ENCODE results near the gene LRCH4.

DNA sequence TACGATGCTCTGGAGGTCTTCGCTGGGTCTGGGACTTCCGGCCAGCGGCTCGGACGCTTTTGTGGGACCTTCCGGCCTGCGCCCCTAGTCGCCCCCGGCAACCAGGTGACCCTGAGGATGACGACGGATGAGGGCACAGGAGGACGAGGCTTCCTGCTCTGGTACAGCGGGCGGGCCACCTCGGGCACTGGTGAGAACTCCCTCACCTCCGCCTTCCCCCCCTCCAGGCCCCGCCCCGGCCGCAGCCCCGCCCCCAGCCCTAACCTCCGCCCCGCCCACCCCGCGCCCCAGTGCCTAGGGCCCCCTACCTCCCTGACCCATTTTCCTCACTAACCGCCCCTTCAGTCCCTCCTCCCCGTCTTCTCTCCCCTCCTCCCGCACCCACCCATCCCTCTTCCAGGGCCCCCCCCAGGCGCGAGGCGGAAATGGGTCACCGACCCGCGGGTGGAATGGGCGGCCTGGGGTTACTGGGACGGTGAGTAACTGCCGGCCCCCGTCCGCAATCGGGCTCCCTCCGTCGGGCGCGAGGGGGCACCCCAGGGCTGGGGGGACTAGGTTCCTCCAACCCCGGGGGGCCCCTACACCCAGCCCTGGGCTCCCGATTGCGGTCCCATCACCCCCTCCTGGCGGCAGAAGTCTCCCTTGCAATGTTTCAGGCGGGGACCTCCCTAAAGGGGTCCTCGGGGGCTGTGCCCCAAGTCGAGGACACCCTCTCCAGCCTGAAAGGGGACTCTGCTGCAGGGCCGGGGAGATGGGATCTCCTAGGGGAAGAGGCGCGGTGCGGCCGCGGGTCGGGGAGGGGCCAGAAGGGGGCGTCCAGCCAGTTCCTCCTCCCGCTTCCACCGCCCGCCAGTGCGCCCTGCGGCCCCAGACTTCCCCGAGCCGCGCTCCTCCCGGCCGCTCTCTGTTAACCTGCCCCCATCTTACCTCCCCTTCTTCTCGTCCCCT lies 18.4 kb upstream of the LRCH4 start:
- TF ChIP-seq, protein P1, sequence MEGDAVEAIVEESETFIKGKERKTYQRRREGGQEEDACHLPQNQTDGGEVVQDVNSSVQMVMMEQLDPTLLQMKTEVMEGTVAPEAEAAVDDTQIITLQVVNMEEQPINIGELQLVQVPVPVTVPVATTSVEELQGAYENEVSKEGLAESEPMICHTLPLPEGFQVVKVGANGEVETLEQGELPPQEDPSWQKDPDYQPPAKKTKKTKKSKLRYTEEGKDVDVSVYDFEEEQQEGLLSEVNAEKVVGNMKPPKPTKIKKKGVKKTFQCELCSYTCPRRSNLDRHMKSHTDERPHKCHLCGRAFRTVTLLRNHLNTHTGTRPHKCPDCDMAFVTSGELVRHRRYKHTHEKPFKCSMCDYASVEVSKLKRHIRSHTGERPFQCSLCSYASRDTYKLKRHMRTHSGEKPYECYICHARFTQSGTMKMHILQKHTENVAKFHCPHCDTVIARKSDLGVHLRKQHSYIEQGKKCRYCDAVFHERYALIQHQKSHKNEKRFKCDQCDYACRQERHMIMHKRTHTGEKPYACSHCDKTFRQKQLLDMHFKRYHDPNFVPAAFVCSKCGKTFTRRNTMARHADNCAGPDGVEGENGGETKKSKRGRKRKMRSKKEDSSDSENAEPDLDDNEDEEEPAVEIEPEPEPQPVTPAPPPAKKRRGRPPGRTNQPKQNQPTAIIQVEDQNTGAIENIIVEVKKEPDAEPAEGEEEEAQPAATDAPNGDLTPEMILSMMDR (IDR thresholded peaks at IDR 0.05) = peak; percentile 27 to 45 (median 39)
- TF ChIP-seq POLR2AphosphoS5 (IDR thresholded peaks at IDR 0.05) (peak; percentile 63 to 89), POLR2A (IDR thresholded peaks at IDR 0.05; ENCODE audit: low read depth) (peak; percentile 45), EP300 (IDR thresholded peaks at IDR 0.05) (no peak)

Data from esophagus muscularis mucosa (tissue), 4 donors.